HepG2 (cell line): ENCODE data around the gene WBP2NL.

ENCODE experiments used
- BCL3 ChIP-seq: sonication (generic); formaldehyde crosslinking; IDR thresholded peaks from 2 replicates; pipeline ENCODE4 v1.5.1; 2020; ENCODE audit warnings: mild to moderate bottlenecking, missing genetic modification reagents, moderate library complexity
- CREB3 ChIP-seq: sonication (generic); formaldehyde crosslinking; IDR thresholded peaks from 2 replicates; pipeline ENCODE4 v1.5.0; 2020; ENCODE audit warnings: missing genetic modification reagents
- CTCF ChIP-seq: sonication (generic); formaldehyde crosslinking; IDR thresholded peaks from 2 replicates; pipeline ENCODE4 v1.5.0; 2020; ENCODE audit warnings: mild to moderate bottlenecking, missing genetic modification reagents, moderate library complexity
- ELK4 ChIP-seq: sonication (generic); formaldehyde crosslinking; IDR thresholded peaks from 2 replicates; pipeline ENCODE4 v1.9.0; 2021; ENCODE audit warnings: missing genetic modification reagents, borderline replicate concordance
- HDAC2 ChIP-seq: sonication (generic); formaldehyde crosslinking; IDR thresholded peaks from 2 replicates; pipeline ENCODE4 v1.4.0; 2020; ENCODE audit warnings: missing genetic modification reagents
- JUND ChIP-seq: sonication (generic); formaldehyde crosslinking; IDR thresholded peaks from 2 replicates; pipeline ENCODE4 v1.8.0; 2022; ENCODE audit warnings: mild to moderate bottlenecking, missing genetic modification reagents
- MAFF ChIP-seq: IDR thresholded peaks from 2 replicates; pipeline ENCODE4 v1.6.1; 2011; ENCODE audit warnings: low read depth, low read length, improper control_type of control experiment
- NR2F1 ChIP-seq, 2 experiments: fragments of 450-650 bp in 1 of 2; formaldehyde crosslinking in 1 of 2; IDR thresholded peaks; 2 replicates each; pipeline versions ENCODE4 v1.5.0 to v1.6.1; 2016 to 2020; ENCODE audit warnings: mild to moderate bottlenecking in 1 of 2, missing compliant biosample characterization in 1 of 2, missing genetic modification reagents in 1 of 2, moderate library complexity in 1 of 2
- NR3C1 ChIP-seq: sonication (generic); formaldehyde crosslinking; IDR thresholded peaks from 2 replicates; pipeline ENCODE4 v1.4.0; 2020; ENCODE audit warnings: missing genetic modification reagents
- PATZ1 ChIP-seq: sonication (generic); formaldehyde crosslinking; IDR thresholded peaks from 2 replicates; pipeline ENCODE4 v1.4.0; 2020; ENCODE audit warnings: missing genetic modification reagents
- POLR2AphosphoS5 ChIP-seq: IDR thresholded peaks from 2 replicates; pipeline ENCODE4 v1.6.1; 2012; ENCODE audit warnings: low read depth, low read length
- YY1 ChIP-seq: IDR thresholded peaks from 2 replicates; pipeline ENCODE4 v1.6.1; 2011; ENCODE audit warnings: low read length, low read depth, moderate library complexity, mild to moderate bottlenecking; ENCODE audit not compliant: insufficient read depth, insufficient replicate concordance
- ZNF207 ChIP-seq: fragments of 450-650 bp; IDR thresholded peaks from 2 replicates; pipeline ENCODE4 v1.6.1; 2016; ENCODE audit warnings: antibody characterized with exemption, borderline replicate concordance
- ZNF564 ChIP-seq: sonication (generic); formaldehyde crosslinking; IDR thresholded peaks from 2 replicates; pipeline ENCODE4 v1.8.1; 2023; ENCODE audit warnings: mild to moderate bottlenecking, missing genetic modification reagents

- TF ChIP-seq ELK4 (CRISPR knock-in tag) (no peak), NR2F1 (CRISPR knock-in tag; IDR thresholded peaks at IDR 0.05) (no peak), ZNF564 (no peak), PATZ1 (CRISPR knock-in tag) (no peak), NR3C1 (no peak), CTCF (CRISPR knock-in tag) (no peak), YY1 (no peak), HDAC2 (no peak), POLR2AphosphoS5 (no peak), JUND (CRISPR knock-in tag) (no peak), BCL3 (CRISPR knock-in tag) (no peak), CREB3 (CRISPR knock-in tag) (no peak), ZNF207 (no peak), MAFF (no peak)
These were observed 28.0 kb upstream of the WBP2NL start for GRCh38 chr22:41970601-41971000.
